DOHH2 (cell line): ENCODE results near the gene ITPR1.

Source experiments
- CTCF ChIP-seq: fragments of 200-600 bp; sonication (generic); IDR thresholded peaks from one replicate; pipeline ENCODE4 v1.5.1; 2014; ENCODE audit warnings: antibody characterized with exemption, mild to moderate bottlenecking, low read depth, low read length; ENCODE audit not compliant: poor library complexity, severe bottlenecking
- EZH2phosphoT487 ChIP-seq: fragments of 200-600 bp; sonication (generic); IDR thresholded peaks from 2 replicates; pipeline ENCODE4 v1.6.1; 2017; ENCODE audit warnings: borderline replicate concordance, mild to moderate bottlenecking, antibody characterized with exemption, low read length, moderate library complexity, mixed read lengths

- no peak for TF ChIP-seq CTCF
- TF ChIP-seq EZH2phosphoT487: no peak
These were observed 301.2 kb downstream of the ITPR1 start for GRCh38 chr3:4794331-4794730.
